CD4-positive, alpha-beta T cell (primary cell): ENCODE measurements around the gene CMTM5. TPM values are rescaled to one million over a fixed set of nuclear protein-coding genes. Genes with fewer than 3 reads are reported as not detected.

ENCODE experiments used
- ATAC-seq: fragments of 200-7000 bp; cut with Tn5 transposase; one replicate; pipeline ENCODE4 v1.10.0; 2022; ENCODE audit warnings: mild to moderate bottlenecking; ENCODE audit not compliant: poor library complexity
- CTCF ChIA-PET: fragments of 350-600 bp; sonication (Branson Sonifier 250); formaldehyde crosslinking; loops from one replicate; lab custom pipeline; 2021; ENCODE audit warnings: antibody characterized with exemption, inconsistent platforms; lab: Charles Lee
- POLR2A ChIA-PET: fragments of 350-600 bp; sonication (Branson Sonifier 250); formaldehyde crosslinking; loops from one replicate; lab custom pipeline; 2021; ENCODE audit warnings: antibody characterized with exemption, inconsistent platforms; lab: Charles Lee
- DNase-seq, 14 experiments: peaks; one replicate each; pipeline ENCODE4 v3.0.0-alpha.2; 2013 to 2020; ENCODE audit warnings: mixed read lengths in 2 of 14
- H3K27ac ChIP-seq, 2 donors: one replicate each; pipeline versions ENCODE4 v1.5.1 to v1.7.0; 2013; ENCODE audit warnings: low read length in 2 of 2, low read depth in 1 of 2, mild to moderate bottlenecking in 1 of 2
- H3K27me3 ChIP-seq, 2 experiments: 1 replicate in 1 of 2; 2 replicates in 1 of 2; pipeline versions ENCODE4 v1.6.1 to v1.7.0; 2013; ENCODE audit warnings: low read length in 2 of 2, control low read depth in 1 of 2, mild to moderate bottlenecking in 1 of 2, moderate library complexity in 1 of 2; ENCODE audit not compliant: insufficient read depth in 2 of 2, control insufficient read depth in 1 of 2
- H3K36me3 ChIP-seq: one replicate; pipeline ENCODE4 v1.6.1; 2013; ENCODE audit warnings: low read length, control low read depth; ENCODE audit not compliant: insufficient read depth
- H3K4me1 ChIP-seq: one replicate; pipeline ENCODE4 v1.6.1; 2013; ENCODE audit warnings: low read length, control low read depth; ENCODE audit not compliant: insufficient read depth
- H3K4me3 ChIP-seq: one replicate; pipeline ENCODE4 v1.5.1; 2013; ENCODE audit warnings: mild to moderate bottlenecking, low read length, moderate library complexity
- H3K9me3 ChIP-seq, 2 experiments: 1 replicate in 1 of 2; 2 replicates in 1 of 2; pipeline versions ENCODE4 v1.6.1 to v1.7.0; 2013; ENCODE audit warnings: low read length in 2 of 2, mild to moderate bottlenecking in 2 of 2, control low read depth in 1 of 2, moderate library complexity in 1 of 2; ENCODE audit not compliant: control insufficient read depth in 1 of 2, insufficient read depth in 1 of 2
- H3K27ac Mint-ChIP-seq: one replicate; pipeline ENCODE4 v1.8.0; 2020; ENCODE audit warnings: mixed read lengths
- H3K27me3 Mint-ChIP-seq: one replicate; pipeline ENCODE4 v1.8.0; 2021; ENCODE audit warnings: mixed read lengths
- H3K36me3 Mint-ChIP-seq: one replicate; pipeline ENCODE4 v1.8.0; 2021; ENCODE audit warnings: low read depth, mixed read lengths
- H3K4me1 Mint-ChIP-seq: one replicate; pipeline ENCODE4 v1.8.0; 2021; ENCODE audit warnings: low read depth, mixed read lengths
- H3K4me3 Mint-ChIP-seq: one replicate; pipeline ENCODE4 v1.8.0; 2020; ENCODE audit warnings: mild to moderate bottlenecking, mixed read lengths
- H3K9me3 Mint-ChIP-seq: one replicate; pipeline ENCODE4 v1.8.0; 2020; ENCODE audit warnings: mixed read lengths
- intact Hi-C, 2 experiments: fragments of 100-400 bp; cut with DNase I in 1 of 2; cut with micrococcal nuclease in 1 of 2; formaldehyde crosslinking; loops; one replicate each; pipeline versions ENCODE4 v1.15.1 to v1.9.0; 2023 to 2025; cut with DNase I, micrococcal nuclease
- total RNA-seq, 174 experiments: library from RNA in 2 of 174; stranded (reverse) in 2 of 174; gene quantifications; one replicate each; pipeline ENCODE4 v1.2.3 and lab custom pipeline; 2021 to 2026
- TF ChIP-seq, protein P1 (sequence below): fragments of 200-600 bp; IDR thresholded peaks from one replicate; pipeline ENCODE4 v1.8.0; 2022; ENCODE audit warnings: antibody characterized with exemption, mild to moderate bottlenecking

Gene CMTM5
- total RNA-seq, 2 experiments from 2014 or later: not detected

DNA sequence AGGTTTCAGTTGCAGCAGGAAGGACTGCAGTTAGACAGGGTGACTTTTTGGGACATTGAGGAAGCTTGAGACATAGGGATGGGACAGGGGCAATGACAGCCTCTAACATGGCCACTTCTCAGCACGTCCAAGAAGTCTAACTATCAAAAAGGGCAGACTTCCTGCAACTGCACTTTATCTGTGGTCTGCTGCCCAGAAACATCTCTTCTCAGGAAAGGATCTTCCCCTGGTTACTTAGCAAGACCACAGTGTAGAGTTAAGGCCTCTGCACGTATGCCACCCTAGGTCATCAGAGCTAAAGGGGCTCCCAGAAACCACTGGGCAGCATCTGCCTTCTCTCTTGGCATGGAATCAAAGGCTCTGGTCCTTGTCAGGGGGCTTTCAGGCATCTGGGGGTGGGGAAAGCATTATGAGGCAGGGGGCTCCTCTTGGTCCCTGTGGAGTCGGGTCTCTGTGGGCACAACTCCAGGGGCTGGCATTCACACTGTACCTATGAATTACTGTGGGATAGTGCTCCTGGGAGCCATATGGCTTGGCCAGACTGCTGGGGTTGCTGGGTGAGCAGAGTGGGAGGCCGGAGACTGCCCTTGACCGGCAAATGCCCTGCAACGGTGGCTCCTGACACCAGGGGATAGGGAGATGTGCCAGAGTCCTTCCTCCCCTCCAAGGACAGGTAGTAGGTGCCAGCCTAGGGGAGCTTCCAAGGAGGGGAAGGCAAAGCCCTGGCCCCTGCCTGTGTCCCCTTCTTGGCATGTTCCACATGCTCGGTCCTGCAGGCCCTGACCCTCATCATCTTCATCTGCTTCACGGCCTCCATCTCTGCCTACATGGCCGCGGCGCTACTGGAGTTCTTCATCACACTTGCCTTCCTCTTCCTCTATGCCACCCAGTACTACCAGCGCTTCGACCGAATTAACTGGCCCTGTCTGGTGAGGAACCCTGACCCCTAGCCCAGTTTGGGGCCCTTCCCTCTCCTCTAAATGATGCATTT, 1.0 kb downstream of the CMTM5 start:
- intact Hi-C loops: no loop called here
- DNase-seq: no peak
- ATAC-seq: no peak
- no peaks in the 10 kb centered on the region for H3K9me3 Mint-ChIP-seq
- no peak overlapping the region for H3K27ac ChIP-seq
- H3K27me3 Mint-ChIP-seq: peaks cover 18% of the 10 kb centered on the region
- CTCF ChIA-PET: no interaction called here
- no peaks in the 10 kb centered on the region for H3K4me1 Mint-ChIP-seq
- TF ChIP-seq, protein P1, sequence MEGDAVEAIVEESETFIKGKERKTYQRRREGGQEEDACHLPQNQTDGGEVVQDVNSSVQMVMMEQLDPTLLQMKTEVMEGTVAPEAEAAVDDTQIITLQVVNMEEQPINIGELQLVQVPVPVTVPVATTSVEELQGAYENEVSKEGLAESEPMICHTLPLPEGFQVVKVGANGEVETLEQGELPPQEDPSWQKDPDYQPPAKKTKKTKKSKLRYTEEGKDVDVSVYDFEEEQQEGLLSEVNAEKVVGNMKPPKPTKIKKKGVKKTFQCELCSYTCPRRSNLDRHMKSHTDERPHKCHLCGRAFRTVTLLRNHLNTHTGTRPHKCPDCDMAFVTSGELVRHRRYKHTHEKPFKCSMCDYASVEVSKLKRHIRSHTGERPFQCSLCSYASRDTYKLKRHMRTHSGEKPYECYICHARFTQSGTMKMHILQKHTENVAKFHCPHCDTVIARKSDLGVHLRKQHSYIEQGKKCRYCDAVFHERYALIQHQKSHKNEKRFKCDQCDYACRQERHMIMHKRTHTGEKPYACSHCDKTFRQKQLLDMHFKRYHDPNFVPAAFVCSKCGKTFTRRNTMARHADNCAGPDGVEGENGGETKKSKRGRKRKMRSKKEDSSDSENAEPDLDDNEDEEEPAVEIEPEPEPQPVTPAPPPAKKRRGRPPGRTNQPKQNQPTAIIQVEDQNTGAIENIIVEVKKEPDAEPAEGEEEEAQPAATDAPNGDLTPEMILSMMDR: no peak
- H3K36me3 ChIP-seq: no peaks in the 10 kb centered on the region
- H3K27ac Mint-ChIP-seq: no peak overlapping the region
- H3K4me3 Mint-ChIP-seq: no peak overlapping the region
- H3K36me3 Mint-ChIP-seq: no peaks in the 10 kb centered on the region
- no peaks in the 10 kb centered on the region for H3K27me3 ChIP-seq
- POLR2A ChIA-PET: interaction anchor here (0.8 kb wide), 1 partner anchor 482 kb away, joined by 3 read pairs; no protein-coding TSS in a partner anchor
- H3K4me3 ChIP-seq: no peak overlapping the region
- no peaks in the 10 kb centered on the region for H3K4me1 ChIP-seq
- no peaks in the 10 kb centered on the region for H3K9me3 ChIP-seq

DNA sequence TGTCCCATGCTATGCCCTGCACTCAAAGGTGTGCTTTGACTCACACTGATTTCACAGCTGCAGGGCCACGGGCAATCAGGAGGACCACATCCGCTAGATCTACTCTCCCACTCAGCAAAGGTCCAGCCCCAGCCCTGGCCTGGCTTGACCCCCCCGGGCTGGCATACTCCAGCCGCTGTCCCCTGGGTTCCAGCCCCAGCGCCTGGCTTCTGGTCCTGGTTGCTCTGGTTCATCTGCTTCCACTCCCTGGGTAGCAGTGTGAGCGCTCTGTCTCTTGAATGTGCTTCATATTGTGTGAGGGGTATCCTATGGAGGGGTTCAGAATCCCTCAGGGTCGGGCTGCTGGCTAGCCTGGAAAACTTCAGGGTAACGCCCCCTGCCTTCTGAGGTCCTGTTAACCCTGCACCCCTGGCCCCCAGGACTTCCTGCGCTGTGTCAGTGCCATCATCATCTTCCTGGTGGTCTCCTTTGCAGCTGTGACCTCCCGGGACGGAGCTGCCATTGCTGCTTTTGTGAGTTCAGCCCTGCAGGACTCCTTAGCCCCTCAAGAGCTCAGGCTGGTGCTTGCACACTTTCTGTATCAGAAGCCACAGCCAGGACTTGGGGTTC, 1.9 kb downstream of the CMTM5 start:
- POLR2A ChIA-PET: interaction anchor here (0.8 kb wide), 1 partner anchor 483 kb away, joined by 3 read pairs; no protein-coding TSS in a partner anchor
- intact Hi-C loops: no loop called here

More for the DNA sequence above, 1.9 kb downstream of the CMTM5 start:
- TF ChIP-seq, protein P1: no peak
- Mint-ChIP-seq H3K4me1 (no peaks in the 10 kb centered on the region), H3K27me3 (peaks cover 22% of the 10 kb centered on the region), H3K4me3 (no peak overlapping the region), H3K27ac (no peak overlapping the region), H3K36me3 (no peaks in the 10 kb centered on the region), H3K9me3 (no peaks in the 10 kb centered on the region)
- DNase-seq (no peak), ATAC-seq (no peak)
- no peaks in the 10 kb centered on the region for H3K9me3 ChIP-seq
- no peak overlapping the region for H3K4me3 ChIP-seq
- H3K27ac ChIP-seq: no peak overlapping the region
- CTCF ChIA-PET: no interaction called here
- no peaks in the 10 kb centered on the region for H3K4me1 ChIP-seq
- H3K36me3 ChIP-seq: no peaks in the 10 kb centered on the region
- H3K27me3 ChIP-seq: no peaks in the 10 kb centered on the region
